ENCODE results near the gene LTV1. TPM values are rescaled to one million over a fixed set of nuclear protein-coding genes. Genes with fewer than 3 reads are reported as not detected.

Gene LTV1
- total RNA-seq, 1 donor, result 23.0 TPM

GRCh38 chr6:143912671-143913070 lies 69.5 kb downstream of the LTV1 start:
- TF ChIP-seq CTCF (IDR thresholded peaks at IDR 0.05; ENCODE audit: insufficient read depth, low read length), result no peak
- H3K4me3 ChIP-seq (ENCODE audit: low read depth, low read length), result no peak overlapping the region
- no peak for DNase-seq (ENCODE audit: low read depth)

Small RNA genes lying within 50 kb of the gene (small RNA-seq; reads per million reads assigned to genes)
- gene ZC2HC1B, result not detected

Other genes starting within 250 kb of the LTV1 start
- gene PHACTR2, start 165.4 kb upstream of the LTV1 start, total RNA-seq (ENCODE audit: low replicate concordance), result 25.8 and 74.7 TPM in 2 replicates
- not detected in 2 replicates for gene ZC2HC1B, start 21.1 kb downstream of the LTV1 start, total RNA-seq (ENCODE audit: low replicate concordance)
- 18.5 and 35.2 TPM in 2 replicates for gene PLAGL1, start 164.9 kb downstream of the LTV1 start, total RNA-seq (ENCODE audit: low replicate concordance)

Data from fibroblast of the aortic adventitia (primary cell).